Measurements from ENCODE around the gene DTHD1. TPM values are rescaled to one million over a fixed set of nuclear protein-coding genes. Genes with fewer than 3 reads are reported as not detected.

The DTHD1 gene
- total RNA-seq: not detected in 2 replicates

DNA sequence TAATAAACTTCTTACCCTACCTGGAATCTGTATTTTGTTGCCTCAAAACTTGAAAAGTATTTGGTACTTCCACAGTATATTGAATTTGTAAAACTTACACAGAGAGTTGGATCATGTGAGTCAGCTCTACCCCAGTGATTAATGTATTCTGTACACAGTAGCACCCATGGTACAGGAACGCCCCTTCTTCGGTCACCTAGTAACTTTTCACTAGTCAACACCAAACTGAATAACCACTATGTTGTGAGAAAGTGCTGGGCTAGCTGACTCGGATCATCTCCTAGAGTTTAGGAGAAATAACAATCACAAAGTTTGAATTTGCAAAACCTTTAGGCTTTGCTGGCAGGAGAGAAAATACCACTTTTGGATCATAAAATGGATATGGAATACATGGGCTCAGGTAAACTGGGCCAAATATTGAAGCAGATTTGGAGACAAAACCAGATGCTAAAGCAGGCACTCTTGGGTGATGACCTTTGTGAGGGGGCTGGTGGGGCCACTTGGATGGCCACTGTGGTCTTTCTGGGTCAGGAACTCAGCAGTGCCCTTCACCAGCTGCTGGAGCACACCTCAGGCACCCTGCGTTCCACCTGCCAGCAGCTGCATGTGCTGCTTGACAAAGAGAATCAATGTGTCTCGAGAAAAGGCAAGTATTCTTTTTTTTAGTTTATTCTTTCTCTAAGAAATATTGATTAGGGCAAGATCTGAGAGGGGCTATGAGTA, at the start of gene DTHD1:
TSS of gene DTHD1 (plus strand) at position 233 of the 723 bp plus-strand sequence. CDS start at position 376, 143 bp downstream.
- DNase-seq (ENCODE audit: low read depth): peak; percentile 66

DNA sequence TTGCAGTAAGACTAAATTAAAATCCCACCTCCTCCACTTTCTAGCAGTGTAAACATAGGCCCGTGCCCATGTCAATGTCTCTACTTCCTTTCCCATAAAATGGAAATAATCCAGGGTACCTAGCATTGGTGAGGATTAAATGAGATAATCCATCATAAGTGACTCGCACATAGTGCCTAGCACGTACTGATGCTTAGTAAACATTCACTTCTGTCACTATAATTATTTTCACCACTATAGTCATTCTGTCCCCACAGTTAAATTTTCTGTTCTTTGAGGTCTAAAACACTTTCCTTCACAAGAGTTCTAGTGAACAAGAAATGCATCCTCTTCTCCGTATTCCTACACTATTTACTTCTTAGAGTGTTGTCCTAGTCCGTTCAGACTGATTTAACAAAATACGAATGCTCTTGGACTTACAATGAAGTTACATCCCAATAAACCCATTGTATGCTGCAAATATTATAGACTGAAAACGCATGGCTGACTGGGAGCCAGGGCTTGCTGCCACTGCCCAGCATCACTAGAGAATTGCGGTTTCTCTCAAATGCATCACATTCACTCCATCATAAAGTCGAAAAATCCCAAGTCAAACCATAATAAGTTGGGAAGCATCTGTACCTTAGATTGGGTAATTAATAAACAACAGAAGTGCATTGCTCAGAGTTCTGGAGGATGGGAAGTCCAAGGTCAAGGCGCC, 47.7 kb upstream of the DTHD1 start:
- DNase-seq (ENCODE audit: low read depth): no peak

DNA sequence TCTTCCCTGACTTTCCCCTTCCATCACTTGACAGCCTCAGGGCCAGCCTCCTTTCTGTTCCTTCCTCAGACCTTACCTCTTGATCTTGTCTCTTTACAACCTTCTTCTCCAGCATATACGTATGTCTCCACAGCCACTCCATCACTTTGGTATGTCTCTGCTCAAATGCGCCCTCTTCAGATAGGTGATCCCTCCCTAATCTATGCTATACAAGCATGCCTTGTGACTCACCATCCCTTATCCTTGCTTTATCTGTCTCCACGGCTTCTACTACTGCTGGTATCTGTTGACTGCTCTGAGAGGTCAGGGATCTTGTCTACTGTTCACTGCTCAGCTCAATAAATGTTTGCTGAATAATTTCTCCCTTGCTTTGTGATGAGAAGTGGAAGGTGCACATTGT, 46.1 kb upstream of the DTHD1 start:
- DNase-seq (ENCODE audit: low read depth): no peak

DNA sequence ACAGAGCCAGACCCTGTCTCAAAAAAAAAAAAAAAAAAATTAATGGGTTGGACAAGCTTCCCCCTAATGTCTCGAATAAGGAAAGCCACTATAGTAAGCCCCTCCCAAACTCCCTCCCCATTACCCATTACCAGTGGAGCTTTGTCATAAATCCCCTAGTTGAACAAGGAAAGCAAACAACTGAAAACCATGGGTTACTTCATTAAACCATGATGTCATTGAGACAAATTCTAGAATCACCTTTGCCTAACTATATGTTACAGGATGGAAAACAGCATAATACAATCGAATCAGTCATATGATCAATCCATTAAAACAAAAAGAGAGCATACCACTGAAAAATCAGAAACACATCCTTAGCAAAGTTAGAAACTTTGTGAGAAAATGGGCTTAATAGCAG, 45.3 kb upstream of the DTHD1 start:
- no peak for DNase-seq (ENCODE audit: low read depth)

DNA sequence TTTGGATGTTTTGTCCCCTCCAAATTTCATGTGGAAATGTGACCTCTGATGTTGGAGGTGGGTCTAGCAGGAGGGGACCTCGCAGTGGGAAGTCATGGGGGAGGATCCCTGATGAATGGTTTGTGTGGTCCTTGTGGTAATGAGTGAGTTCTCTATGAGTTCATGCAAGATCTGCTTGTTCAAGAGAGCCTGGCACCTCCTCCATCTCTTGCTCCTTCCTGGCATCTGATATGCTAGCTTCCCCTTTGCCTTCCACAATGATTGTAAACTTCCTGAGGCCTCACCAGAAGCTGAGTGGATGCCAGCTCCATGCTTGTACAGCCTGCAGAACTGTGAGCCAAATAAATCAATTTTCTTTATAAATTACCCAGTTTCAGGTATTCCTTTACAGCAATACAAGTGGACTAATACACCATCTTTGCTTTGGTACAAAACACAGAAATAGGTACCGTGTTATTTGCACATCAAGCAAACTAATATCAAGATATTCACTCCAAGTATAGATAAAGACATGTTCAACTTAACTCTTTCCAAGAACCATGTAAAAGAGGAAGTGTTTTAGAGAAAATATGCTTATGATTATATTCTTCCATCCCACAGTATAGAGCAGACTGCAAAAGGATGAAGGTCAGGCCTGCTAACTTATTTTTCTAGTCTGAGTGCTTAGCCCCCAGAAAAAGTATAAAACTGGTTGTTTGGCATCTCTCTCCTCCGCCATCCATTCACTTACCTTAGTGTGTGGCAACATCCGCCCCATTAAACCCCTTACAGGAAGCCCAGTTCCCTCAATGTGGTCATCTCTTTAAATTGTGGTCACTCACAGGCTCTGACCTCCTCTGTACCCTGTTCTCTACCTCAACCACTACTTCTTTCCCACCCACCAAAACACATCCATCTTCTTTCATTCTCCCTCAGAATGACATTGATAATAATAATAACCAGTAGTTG, 43.8 kb upstream of the DTHD1 start:
- no peak for DNase-seq (ENCODE audit: low read depth)

DNA sequence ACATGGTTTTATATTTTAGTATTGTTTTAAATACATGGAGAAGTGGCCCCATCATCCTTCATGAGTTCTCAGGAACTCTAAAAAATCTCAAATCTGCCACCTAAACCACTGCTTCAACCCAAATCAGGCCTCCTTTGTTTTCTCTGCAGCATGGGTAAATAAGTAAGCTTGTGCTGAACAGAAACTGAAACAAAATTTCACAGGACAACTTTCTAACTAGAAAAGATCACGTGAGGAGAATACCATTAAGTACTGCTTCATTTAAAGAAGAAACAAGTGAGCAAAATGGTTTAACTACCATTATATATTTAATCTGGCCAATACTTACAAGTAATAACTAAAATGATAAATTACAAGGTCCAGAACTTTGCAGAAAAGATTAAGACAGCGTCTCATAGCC, 39.6 kb upstream of the DTHD1 start:
- DNase-seq (ENCODE audit: low read depth): peak; percentile 81

DNA sequence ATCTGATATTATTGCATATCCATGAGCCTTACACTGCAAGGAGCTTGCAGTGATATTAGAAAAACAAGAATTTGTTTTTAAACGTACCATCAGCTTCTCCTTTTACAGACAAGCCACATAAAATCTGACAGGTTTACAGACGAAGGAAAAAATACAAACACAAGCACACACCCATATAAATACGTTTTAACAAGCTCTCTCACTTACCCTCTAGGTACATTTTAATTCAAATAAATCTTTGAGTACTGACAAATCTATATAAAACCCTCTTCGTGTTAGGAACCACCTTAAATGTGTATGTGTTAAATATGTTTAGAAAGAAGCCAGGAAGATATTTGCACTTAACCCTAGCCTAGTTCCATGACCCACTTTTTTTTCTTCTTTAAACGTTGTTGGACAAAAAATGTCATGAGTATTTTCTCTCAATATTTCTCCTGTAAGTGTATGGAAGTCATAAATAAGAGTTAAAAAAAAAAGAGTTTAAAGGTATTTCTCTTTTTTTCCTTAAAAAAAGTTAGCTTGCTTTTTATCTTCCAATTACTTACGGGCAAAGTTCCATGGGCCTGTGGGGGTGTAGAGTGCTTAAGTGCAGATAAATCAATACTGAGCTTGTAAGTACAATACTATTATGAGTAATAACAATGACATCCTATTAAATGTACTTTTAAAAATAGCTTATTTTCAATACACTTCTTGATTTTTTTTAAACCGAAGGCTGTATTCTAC, 38.6 kb upstream of the DTHD1 start:
- DNase-seq (ENCODE audit: low read depth): peak; percentile 36

DNA sequence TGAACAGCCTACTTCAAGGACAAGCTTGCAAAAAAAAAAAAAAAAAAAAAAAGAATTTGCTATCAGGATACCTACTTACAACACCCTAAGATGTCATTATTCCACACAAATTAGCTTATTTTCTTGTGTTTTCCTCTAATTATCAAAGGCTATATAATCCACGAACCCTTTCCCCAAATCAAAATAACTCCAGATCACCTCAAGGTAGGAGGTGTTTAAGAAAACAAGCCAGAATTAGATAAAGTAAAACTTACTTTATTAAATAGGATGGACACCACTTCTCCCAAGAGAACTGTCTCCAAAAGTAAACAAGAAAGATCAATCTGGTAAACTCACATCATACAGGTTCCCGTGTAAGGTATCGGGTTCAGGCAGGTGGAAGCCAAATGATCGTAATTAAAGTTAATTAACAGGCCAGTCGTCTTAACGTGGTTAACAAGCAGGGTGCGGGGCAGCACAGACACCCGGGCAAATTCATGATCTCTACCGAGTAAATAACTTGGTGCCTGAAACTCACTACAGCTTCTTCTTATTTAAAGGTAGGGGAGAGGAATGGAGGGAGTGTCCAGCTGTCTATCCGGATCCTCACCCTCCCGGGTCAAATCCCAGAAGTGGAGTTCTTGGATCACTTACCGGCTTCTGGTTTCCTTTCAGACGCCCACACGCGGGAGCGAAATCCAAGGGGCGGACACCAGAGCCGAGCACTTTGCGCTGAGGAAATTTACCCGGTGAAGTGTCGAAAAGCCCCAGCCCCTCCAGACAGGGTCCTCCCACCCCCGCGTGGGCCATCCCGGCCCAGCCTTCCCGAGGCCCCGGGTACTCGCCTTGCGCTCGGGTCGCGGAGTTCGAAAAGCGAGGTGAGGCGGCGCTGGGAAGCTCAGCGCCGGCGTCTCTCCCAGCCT, 37.8 kb upstream of the DTHD1 start:
- DNase-seq (ENCODE audit: low read depth): peak; percentile 51

DNA sequence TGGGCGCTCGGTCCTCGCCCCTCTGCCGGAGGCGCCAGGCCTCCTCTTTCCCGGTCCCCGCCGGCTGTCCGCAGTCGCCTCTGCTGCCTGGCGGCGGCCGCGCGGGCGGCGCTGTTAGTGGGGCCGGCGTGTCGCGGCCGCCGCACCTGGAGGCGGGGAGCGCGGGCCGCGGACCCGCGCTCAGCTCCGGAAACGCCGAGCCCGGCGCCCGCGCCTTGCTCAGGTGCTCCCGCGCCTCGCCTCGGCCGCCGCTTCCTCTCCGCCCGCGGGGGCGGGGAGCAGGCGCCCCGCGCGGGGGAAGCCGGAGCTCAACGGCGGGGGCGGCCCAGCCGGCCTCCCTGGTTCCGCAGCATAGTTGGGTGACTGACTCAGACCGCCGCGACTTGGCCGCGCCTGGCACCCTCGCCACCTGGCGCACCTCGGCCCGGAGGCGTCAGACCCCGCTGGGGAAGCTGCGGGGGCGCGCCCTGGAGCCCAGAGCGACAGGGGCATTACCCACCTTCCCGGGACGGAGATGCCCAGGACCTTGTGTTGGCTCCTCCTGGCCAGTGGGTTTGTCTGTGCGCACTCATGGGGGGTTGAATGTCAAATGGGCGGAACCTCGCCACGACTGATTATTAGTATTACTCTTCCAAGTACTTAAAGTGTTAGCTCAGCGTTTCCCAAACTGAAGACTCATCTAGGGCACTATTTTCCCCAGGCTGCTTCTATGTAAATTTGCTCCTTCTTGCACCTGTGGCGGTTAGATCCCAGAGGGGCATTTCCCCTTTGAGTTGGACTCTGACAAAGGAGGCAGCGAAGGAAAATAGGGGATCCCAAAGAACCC, 36.9 kb upstream of the DTHD1 start, which contains the start of gene ARAP2:
TSS of gene ARAP2 (minus strand) at position 258 of the 826 bp plus-strand sequence. CDS start 15,028 bp downstream, outside the sequence.
- DNase-seq (ENCODE audit: low read depth): peak; percentile 60

DNA sequence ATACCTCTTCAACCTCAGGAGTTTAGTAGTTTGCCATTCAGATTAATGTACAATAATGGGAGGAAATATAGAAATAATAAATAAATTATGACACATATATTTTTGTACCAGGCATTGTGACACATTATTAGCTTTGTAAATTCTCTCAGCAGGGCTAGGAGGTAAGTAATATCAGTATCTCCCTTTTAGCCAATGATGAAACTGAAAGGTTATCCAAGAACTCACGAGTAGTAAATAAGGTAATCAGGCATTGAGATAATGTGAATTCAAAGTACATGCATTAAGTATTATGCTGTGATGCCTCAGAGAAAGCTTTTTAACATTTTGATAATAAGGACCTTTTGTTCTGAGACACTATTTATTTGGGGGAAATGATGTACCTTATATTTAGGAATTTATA, 31.8 kb upstream of the DTHD1 start:
- DNase-seq (ENCODE audit: low read depth): no peak

DNA sequence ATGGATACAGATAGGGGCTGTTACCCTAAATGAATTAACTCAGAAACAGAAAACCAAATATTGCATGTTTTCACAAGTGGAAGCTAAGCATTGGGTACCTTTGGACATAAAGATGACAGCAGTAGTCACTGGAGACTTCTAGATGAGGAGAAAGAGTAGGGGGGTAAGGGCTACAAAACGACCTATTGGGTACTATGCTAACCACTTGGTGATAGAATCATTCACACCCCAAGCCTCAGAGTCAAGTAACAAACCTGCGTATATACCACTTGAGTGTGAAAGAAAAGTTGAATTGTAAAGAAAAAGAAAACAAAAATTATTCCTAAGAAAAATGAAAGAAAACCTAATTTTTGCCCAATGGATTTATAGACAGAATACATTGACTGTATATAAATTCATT, 29.4 kb upstream of the DTHD1 start:
- DNase-seq (ENCODE audit: low read depth): no peak

DNA sequence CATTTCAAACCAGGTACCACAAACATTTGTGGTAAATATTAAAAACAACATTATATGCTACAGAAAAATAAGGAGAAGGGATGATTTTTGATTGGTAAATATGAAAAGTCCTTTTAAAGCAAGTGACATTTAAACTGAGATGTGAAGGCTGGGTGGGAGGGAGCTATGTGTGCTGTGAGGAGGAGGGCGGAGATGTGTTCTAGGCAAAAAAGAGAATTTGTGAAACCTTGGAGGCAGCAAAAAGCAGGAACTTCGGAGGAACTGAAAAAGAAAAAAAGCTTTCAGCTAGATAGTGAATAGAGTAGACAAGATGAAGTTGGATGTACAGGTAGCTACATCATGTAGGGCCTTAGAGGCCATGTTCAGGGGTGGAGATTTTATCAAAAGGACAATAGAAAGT, 27.0 kb upstream of the DTHD1 start:
- no peak for DNase-seq (ENCODE audit: low read depth)

DNA sequence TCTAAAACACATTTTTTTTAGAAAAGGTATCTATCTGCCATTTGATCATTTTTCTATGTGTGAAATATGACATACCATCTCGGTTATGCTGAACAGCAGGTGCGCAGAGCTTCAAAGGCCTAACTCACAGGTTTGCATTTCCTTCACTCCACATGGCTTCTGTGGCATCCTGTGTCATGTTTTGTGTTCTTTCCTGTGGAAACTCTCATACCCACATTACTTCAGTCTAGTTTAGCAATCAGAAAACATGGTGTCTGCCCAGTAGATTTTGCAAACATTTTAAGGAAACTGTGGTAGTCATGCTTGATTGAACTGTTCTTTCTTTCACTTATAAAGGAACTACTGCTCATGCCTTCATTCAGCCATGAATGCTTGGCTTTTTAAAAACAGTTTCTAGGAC, 25.8 kb upstream of the DTHD1 start:
- DNase-seq (ENCODE audit: low read depth): peak; percentile 85

DNA sequence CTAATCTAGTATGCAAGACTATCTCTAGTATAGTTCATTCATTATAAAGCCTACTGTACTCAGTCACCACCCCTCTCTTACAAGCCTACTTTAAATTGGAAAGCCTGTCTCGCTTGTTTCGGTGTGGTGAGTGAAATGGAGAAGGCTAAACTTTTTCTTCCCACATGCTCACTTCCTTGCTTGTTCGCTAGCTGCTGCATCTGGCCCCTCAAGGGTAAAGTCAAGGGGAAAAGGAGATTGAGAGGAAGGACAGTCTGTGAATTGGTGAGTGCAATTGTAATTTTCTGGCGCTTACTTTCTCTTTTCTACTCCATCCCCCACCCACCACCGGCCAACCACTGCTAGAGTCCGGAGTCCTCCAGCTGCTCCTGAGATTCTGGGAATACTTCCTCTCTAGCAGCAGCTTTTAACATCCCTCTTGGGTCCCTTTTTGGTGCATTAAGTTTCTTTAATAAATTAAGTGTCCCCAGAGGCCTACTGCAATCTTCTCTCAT, 25.0 kb upstream of the DTHD1 start:
- no peak for DNase-seq (ENCODE audit: low read depth)

DNA sequence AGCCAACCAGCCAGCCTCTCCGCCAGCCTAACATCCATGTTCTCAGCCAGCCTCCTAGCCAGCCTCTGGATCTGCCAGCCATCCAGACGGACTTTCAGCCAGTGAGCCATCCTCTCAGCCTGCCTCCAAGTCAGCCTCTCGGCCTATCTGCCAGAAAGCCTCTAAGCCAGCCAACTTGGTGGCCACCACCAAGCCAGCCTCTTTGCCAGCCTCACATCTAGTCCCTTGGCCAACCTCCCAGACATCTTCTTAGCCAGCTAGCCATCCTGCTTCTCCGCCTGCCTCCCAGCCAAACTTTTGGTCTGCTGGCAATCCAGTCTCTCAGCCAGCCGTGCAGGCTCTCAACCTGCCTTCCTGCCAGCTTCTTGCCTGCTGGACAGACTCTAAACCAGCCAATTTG, 20.7 kb upstream of the DTHD1 start:
- no peak for DNase-seq (ENCODE audit: low read depth)

DNA sequence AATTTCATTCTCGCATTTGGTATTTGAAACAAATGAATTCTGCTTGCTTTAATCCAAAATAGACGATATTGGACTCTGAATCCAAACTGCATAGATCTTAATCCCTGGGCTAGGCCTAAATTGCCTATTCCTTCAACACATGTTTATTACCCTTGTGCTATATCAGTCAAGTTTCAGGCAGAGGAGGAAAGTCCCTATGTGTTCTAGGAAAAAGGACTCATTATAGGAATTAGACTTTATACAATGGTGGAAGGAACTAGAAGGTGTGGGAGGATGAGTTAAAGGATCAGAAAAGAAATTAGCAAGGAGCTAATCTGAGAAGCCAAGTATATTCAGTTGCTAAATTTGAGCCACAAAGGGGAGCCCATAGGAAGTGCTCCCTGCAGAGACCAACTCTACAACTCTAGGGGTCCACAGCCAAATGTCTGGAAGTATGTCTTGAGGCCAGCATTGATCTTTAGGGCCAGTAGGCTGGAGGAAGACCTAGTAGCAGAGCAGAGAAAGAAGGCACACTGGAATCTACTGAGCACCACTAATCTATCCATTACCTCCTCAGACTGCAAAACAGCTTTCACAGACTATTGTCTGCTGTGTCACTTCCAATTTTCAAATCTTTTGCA, 17.1 kb upstream of the DTHD1 start:
- no peak for DNase-seq (ENCODE audit: low read depth)

DNA sequence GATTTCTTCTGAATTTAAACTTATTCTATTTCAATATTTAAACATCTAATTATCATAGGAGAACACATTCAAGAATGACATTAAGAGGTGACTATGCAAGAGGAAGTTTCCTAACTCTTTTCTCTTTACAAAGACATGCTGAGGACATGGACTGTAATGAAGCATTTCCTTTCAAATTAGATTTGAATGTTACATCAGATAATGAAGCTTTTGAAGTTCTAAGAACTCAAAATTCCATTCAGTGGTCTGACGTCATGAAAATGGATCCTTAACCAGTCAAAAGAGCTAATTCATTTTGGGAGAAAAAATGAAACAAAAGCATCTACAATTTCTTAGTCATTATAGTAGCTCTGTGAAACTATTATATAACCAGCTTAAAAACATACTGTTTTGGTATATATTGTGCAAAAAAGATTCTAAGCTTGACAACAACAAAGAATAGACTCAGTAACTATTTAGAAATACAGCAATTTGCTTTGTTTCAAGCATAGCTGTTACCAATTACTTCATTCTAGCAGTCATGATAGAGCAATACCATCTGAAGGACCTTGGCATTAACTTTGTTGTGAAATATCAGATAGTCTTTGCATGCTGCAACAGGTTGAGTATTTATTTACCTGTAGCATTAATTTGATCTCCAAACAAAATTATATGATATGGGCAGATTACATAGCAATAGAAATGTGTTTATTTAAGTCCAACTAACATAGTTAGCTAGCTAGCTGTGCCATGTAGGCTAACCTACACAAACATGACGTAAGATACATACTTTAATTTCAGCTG, 13.7 kb upstream of the DTHD1 start:
- DNase-seq (ENCODE audit: low read depth): no peak

DNA sequence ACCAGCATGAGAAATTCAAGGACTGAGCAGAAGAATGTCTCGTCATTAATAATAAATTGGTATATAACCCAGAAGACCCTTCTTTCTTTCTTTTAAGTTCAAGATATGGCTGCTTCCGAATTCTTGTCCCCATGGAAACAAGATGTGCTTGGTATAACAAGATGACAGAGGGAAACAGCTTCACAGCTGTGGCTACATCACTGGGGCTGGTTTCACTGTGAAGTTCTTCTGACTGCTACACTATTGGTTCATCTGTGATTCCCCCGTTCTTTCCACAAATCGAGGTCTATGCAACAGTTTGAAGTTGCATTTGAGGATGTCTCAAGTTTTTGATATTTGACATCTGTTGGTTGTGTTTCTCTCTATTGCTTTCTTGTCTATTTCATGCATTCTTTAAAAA, 12.3 kb upstream of the DTHD1 start:
- DNase-seq (ENCODE audit: low read depth): no peak

All from renal cortical epithelial cell (primary cell).